ENCODE data around the gene C2CD3. TPM values are rescaled to one million over a fixed set of nuclear protein-coding genes. Genes with fewer than 3 reads are reported as not detected.

C2CD3 gene
- total and polyA plus RNA-seq, 9 of the 15 experiments (the other 6 are each of a cell fraction or from before 2014, with no cell fraction given), result 4.4 to 20.2 (median 15.4) TPM

DNA sequence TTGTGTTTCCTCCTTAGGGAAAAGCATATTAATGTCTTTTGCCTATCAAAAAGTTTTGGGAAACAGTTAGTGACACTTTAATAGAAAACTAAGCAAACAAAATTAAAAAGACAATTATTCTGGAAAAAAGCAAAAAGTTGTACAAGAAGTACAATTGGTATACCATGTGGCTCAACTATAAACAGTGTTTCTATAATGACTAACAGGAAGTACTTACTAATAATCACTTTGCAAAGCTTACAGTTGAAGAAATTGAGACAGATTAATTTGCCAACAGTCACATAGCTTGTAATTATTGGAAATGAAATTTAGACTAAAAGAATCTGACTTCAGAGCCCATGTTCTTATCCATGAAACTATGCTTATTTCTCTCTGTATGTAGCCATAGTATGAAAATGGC is 25.0 kb upstream of the C2CD3 start (continued):
- TF ChIP-seq, protein P1, sequence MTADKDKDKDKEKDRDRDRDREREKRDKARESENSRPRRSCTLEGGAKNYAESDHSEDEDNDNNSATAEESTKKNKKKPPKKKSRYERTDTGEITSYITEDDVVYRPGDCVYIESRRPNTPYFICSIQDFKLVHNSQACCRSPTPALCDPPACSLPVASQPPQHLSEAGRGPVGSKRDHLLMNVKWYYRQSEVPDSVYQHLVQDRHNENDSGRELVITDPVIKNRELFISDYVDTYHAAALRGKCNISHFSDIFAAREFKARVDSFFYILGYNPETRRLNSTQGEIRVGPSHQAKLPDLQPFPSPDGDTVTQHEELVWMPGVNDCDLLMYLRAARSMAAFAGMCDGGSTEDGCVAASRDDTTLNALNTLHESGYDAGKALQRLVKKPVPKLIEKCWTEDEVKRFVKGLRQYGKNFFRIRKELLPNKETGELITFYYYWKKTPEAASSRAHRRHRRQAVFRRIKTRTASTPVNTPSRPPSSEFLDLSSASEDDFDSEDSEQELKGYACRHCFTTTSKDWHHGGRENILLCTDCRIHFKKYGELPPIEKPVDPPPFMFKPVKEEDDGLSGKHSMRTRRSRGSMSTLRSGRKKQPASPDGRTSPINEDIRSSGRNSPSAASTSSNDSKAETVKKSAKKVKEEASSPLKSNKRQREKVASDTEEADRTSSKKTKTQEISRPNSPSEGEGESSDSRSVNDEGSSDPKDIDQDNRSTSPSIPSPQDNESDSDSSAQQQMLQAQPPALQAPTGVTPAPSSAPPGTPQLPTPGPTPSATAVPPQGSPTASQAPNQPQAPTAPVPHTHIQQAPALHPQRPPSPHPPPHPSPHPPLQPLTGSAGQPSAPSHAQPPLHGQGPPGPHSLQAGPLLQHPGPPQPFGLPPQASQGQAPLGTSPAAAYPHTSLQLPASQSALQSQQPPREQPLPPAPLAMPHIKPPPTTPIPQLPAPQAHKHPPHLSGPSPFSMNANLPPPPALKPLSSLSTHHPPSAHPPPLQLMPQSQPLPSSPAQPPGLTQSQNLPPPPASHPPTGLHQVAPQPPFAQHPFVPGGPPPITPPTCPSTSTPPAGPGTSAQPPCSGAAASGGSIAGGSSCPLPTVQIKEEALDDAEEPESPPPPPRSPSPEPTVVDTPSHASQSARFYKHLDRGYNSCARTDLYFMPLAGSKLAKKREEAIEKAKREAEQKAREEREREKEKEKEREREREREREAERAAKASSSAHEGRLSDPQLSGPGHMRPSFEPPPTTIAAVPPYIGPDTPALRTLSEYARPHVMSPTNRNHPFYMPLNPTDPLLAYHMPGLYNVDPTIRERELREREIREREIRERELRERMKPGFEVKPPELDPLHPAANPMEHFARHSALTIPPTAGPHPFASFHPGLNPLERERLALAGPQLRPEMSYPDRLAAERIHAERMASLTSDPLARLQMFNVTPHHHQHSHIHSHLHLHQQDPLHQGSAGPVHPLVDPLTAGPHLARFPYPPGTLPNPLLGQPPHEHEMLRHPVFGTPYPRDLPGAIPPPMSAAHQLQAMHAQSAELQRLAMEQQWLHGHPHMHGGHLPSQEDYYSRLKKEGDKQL (CRISPR knock-in tag; IDR thresholded peaks at IDR 0.05; ENCODE audit: borderline replicate concordance), result no peak
- TF ChIP-seq PHF8 (IDR thresholded peaks at IDR 0.05; ENCODE audit: borderline replicate concordance, low read length) (no peak), CEBPG (CRISPR knock-in tag; IDR thresholded peaks at IDR 0.05) (no peak), CEBPG (tag; conservative IDR thresholded peaks at IDR 0.05 in 1 of 2, IDR thresholded peaks at IDR 0.05 in 1 of 2) (no peak), RBM34 (IDR thresholded peaks at IDR 0.05; ENCODE audit: borderline replicate concordance, insufficient read depth, low read length) (no peak)
- TF ChIP-seq, protein P2, sequence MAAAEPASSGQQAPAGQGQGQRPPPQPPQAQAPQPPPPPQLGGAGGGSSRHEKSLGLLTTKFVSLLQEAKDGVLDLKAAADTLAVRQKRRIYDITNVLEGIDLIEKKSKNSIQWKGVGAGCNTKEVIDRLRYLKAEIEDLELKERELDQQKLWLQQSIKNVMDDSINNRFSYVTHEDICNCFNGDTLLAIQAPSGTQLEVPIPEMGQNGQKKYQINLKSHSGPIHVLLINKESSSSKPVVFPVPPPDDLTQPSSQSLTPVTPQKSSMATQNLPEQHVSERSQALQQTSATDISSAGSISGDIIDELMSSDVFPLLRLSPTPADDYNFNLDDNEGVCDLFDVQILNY (CRISPR knock-in tag; IDR thresholded peaks at IDR 0.05), result no peak
- TF ChIP-seq, protein P3, sequence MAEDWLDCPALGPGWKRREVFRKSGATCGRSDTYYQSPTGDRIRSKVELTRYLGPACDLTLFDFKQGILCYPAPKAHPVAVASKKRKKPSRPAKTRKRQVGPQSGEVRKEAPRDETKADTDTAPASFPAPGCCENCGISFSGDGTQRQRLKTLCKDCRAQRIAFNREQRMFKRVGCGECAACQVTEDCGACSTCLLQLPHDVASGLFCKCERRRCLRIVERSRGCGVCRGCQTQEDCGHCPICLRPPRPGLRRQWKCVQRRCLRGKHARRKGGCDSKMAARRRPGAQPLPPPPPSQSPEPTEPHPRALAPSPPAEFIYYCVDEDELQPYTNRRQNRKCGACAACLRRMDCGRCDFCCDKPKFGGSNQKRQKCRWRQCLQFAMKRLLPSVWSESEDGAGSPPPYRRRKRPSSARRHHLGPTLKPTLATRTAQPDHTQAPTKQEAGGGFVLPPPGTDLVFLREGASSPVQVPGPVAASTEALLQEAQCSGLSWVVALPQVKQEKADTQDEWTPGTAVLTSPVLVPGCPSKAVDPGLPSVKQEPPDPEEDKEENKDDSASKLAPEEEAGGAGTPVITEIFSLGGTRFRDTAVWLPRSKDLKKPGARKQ (CRISPR knock-in tag; IDR thresholded peaks at IDR 0.05), result no peak
